Liver (tissue), 9 donors: ENCODE data around the gene CDKN1A. TPM values are rescaled to one million over a fixed set of nuclear protein-coding genes. Genes with fewer than 3 reads are reported as not detected.

ENCODE experiments used
- DNase-seq: peaks from one replicate; pipeline ENCODE4 v3.0.0-alpha.2; 2017; ENCODE audit warnings: low spot score
- H3K27ac ChIP-seq, 2 donors: one replicate each; pipeline ENCODE4 v1.7.0; 2013; ENCODE audit warnings: inconsistent platforms in 2 of 2, low read length in 2 of 2, control low read depth in 1 of 2, low read depth in 1 of 2, mild to moderate bottlenecking in 1 of 2
- H3K27me3 ChIP-seq, 4 donors: one replicate each; pipeline versions ENCODE4 v1.6.1 to v1.7.0; 2013; ENCODE audit warnings: low read length in 3 of 4, inconsistent platforms in 1 of 4, mild to moderate bottlenecking in 1 of 4, moderate library complexity in 1 of 4; ENCODE audit not compliant: control insufficient read depth in 4 of 4, insufficient read depth in 4 of 4
- H3K36me3 ChIP-seq, 4 donors: one replicate each; pipeline versions ENCODE4 v1.6.1 to v1.7.0; 2013; ENCODE audit warnings: low read length in 3 of 4, mild to moderate bottlenecking in 3 of 4, low read depth in 1 of 4, moderate library complexity in 1 of 4; ENCODE audit not compliant: control insufficient read depth in 4 of 4, insufficient read depth in 3 of 4
- H3K4me1 ChIP-seq, 4 donors: one replicate each; pipeline versions ENCODE4 v1.6.1 to v1.7.0; 2013; ENCODE audit warnings: low read length in 3 of 4, mild to moderate bottlenecking in 3 of 4, moderate library complexity in 1 of 4; ENCODE audit not compliant: control insufficient read depth in 4 of 4, insufficient read depth in 4 of 4
- H3K4me3 ChIP-seq, 3 donors: one replicate each; pipeline versions ENCODE4 v1.6.1 to v1.7.0; 2013; ENCODE audit warnings: low read length in 3 of 3, control low read depth in 1 of 3, low read depth in 1 of 3, mild to moderate bottlenecking in 1 of 3
- H3K9ac ChIP-seq, 2 donors: one replicate each; pipeline ENCODE4 v1.7.0; 2013; ENCODE audit warnings: low read length in 2 of 2, mild to moderate bottlenecking in 2 of 2, moderate library complexity in 2 of 2, control low read depth in 1 of 2, low read depth in 1 of 2
- H3K9me3 ChIP-seq, 4 donors: one replicate each; pipeline versions ENCODE4 v1.6.1 to v1.7.0; 2013; ENCODE audit warnings: low read length in 3 of 4; ENCODE audit not compliant: control insufficient read depth in 4 of 4
- ATF3 ChIP-seq: IDR thresholded peaks from 2 replicates; pipeline ENCODE4 v1.6.1; 2016; ENCODE audit warnings: antibody characterized with exemption
- CTCF ChIP-seq: fragments of 150-350 bp; IDR thresholded peaks from 2 replicates; pipeline ENCODE4 v1.5.1; 2017; ENCODE audit warnings: improper control_type of control experiment, low read depth, low read length; ENCODE audit not compliant: missing input control
- EGR1 ChIP-seq, 2 donors: IDR thresholded peaks; 2 replicates each; pipeline ENCODE4 v1.6.1; 2016 to 2018; ENCODE audit warnings: antibody characterized with exemption in 2 of 2, low read depth in 2 of 2
- FOXA1 ChIP-seq: IDR thresholded peaks from 2 replicates; pipeline ENCODE4 v1.6.1; 2016; ENCODE audit warnings: antibody characterized with exemption
- FOXA2 ChIP-seq: IDR thresholded peaks from 2 replicates; pipeline ENCODE4 v1.6.1; 2016; ENCODE audit warnings: antibody characterized with exemption
- GABPA ChIP-seq, 2 donors: IDR thresholded peaks in 1 of 2; conservative IDR thresholded peaks in 1 of 2; 2 replicates each; pipeline ENCODE4 v1.6.1; 2016; ENCODE audit warnings: antibody characterized with exemption in 2 of 2, mild to moderate bottlenecking in 1 of 2, moderate library complexity in 1 of 2
- HNF4A ChIP-seq, 2 donors: conservative IDR thresholded peaks; 2 replicates each; pipeline ENCODE4 v1.6.1; 2016; ENCODE audit warnings: antibody characterized with exemption in 2 of 2, mild to moderate bottlenecking in 2 of 2
- HNF4G ChIP-seq: IDR thresholded peaks from 2 replicates; pipeline ENCODE4 v1.6.1; 2016; ENCODE audit warnings: antibody characterized with exemption
- MAX ChIP-seq: IDR thresholded peaks from 2 replicates; pipeline ENCODE4 v1.6.1; 2016; ENCODE audit warnings: antibody characterized with exemption
- NR2F2 ChIP-seq: IDR thresholded peaks from 2 replicates; pipeline ENCODE4 v1.6.1; 2016; ENCODE audit warnings: antibody characterized with exemption
- RAD21 ChIP-seq, 2 donors: IDR thresholded peaks; 2 replicates each; pipeline ENCODE4 v1.6.1; 2016; ENCODE audit warnings: antibody characterized with exemption in 2 of 2, mild to moderate bottlenecking in 2 of 2
- REST ChIP-seq: IDR thresholded peaks from 2 replicates; pipeline ENCODE4 v1.6.1; 2016; ENCODE audit warnings: antibody characterized with exemption, mild to moderate bottlenecking
- RXRA ChIP-seq, 2 donors: IDR thresholded peaks; 2 replicates each; pipeline ENCODE4 v1.6.1; 2017 to 2018; ENCODE audit warnings: antibody characterized with exemption in 2 of 2, mild to moderate bottlenecking in 1 of 2
- SP1 ChIP-seq: IDR thresholded peaks from 2 replicates; pipeline ENCODE4 v1.6.1; 2018; ENCODE audit warnings: antibody characterized with exemption, mild to moderate bottlenecking
- TAF1 ChIP-seq: conservative IDR thresholded peaks from 2 replicates; pipeline ENCODE4 v1.6.1; 2016; ENCODE audit warnings: antibody characterized with exemption, mild to moderate bottlenecking
- YY1 ChIP-seq: IDR thresholded peaks from 2 replicates; pipeline ENCODE4 v1.6.1; 2016; ENCODE audit warnings: antibody characterized with exemption, mild to moderate bottlenecking
- WGBS: extraction: QIAGEN DNeasy Blood & Tissue Kit; methylation state at CpG from one replicate; pipeline ENCODE4 v1.1.7; 2013; 5-methylcytosine and 5-hydroxymethylcytosine counted together
- polyA plus RNA-seq, 2 donors: library from polyadenylated mRNA; stranded (reverse) in 1 of 2; unstranded in 1 of 2; fragments of 200-250 nt in 1 of 2; fragments of >200 nt in 1 of 2; fragmentation: Nextera tagmentation in 1 of 2; extraction: Ambion mirVana in 1 of 2; gene quantifications; one replicate each; pipeline versions ENCODE4 v1.2.1 to v1.2.3, GENCODE V29; 2013 to 2015
- total RNA-seq, 2 donors: library from RNA; depleted of rRNA; stranded (reverse); fragments of >200 nt; gene quantifications; one replicate each; pipeline ENCODE4 v1.2.3, GENCODE V29; 2014
- donor health status: healthy.
- donor health status: healthy.
- donor health status: healthy.
- donor health status: healthy.
- donor health status: healthy.

Gene CDKN1A
- total and polyA plus RNA-seq, 4 donors = 3.2 to 41.7 (median 20.5) TPM

GRCh38 chr6:36695414-36695813 is 16.9 kb downstream of the CDKN1A start:
- no peak overlapping the region for H3K4me3 ChIP-seq
- H3K4me1 ChIP-seq = peaks cover 0 to 2% (median 0%) of the 10 kb centered on the region in 4 donors
- 85% methylated on average over 2 of the region's 2 CpGs for WGBS
- no peaks in the 10 kb centered on the region for H3K9me3 ChIP-seq
- no peak overlapping the region for H3K9ac ChIP-seq
- no peak for DNase-seq
- no peak for TF ChIP-seq EGR1 (IDR thresholded peaks at IDR 0.05; ENCODE audit: low read depth in 2 of 2)
- no peak for TF ChIP-seq NR2F2
- no peak for TF ChIP-seq GABPA (IDR thresholded peaks at IDR 0.05 in 1 of 2, conservative IDR thresholded peaks at IDR 0.05 in 1 of 2)
- TF ChIP-seq YY1 = no peak
- TF ChIP-seq ATF3 = no peak
- no peak for TF ChIP-seq MAX
- no peak for TF ChIP-seq RXRA (IDR thresholded peaks at IDR 0.05)
- no peak for TF ChIP-seq HNF4A (conservative IDR thresholded peaks at IDR 0.05)
- no peak for TF ChIP-seq TAF1
- TF ChIP-seq SP1 = no peak
- no peak for TF ChIP-seq RAD21 (IDR thresholded peaks at IDR 0.05)
- TF ChIP-seq FOXA2 = no peak
- TF ChIP-seq HNF4G = no peak
- TF ChIP-seq REST = no peak
- TF ChIP-seq CTCF = no peak
- H3K27ac ChIP-seq = no peak overlapping the region
- H3K36me3 ChIP-seq = no peaks in the 10 kb centered on the region
- H3K27me3 ChIP-seq = peaks cover 0 to 5% (median 0%) of the 10 kb centered on the region in 4 donors

- no peak within 1 kb of the TSS for H3K4me3 ChIP-seq
- WGBS = 80% methylated on average over 7 of the region's 7 CpGs
- TF ChIP-seq TAF1 = no peak
- no peak for TF ChIP-seq YY1
- TF ChIP-seq GABPA (IDR thresholded peaks at IDR 0.05 in 1 of 2, conservative IDR thresholded peaks at IDR 0.05 in 1 of 2) = no peak
- no peak for TF ChIP-seq CTCF
- TF ChIP-seq HNF4A (conservative IDR thresholded peaks at IDR 0.05) = no peak
- TF ChIP-seq RXRA (IDR thresholded peaks at IDR 0.05) = no peak
- no peak for TF ChIP-seq MAX
- TF ChIP-seq HNF4G = no peak
- TF ChIP-seq FOXA1 = no peak
- no peak for TF ChIP-seq FOXA2
- no peaks in the 10 kb centered on the region for H3K36me3 ChIP-seq
- H3K27me3 ChIP-seq = no peaks in the 10 kb centered on the region
- H3K9ac ChIP-seq = no peak within 1 kb of the TSS
- peaks cover 0 to under 1% (median 0%) of the 10 kb centered on the region in 4 donors for H3K4me1 ChIP-seq
- H3K27ac ChIP-seq = no peak within 1 kb of the TSS
- no peaks in the 10 kb centered on the region for H3K9me3 ChIP-seq
- no peak for DNase-seq
Measured at GRCh38 chr6:36697481-36697903, 19.0 kb downstream of the CDKN1A start, which contains the start of gene RAB44. TSS of gene RAB44 (plus strand) at chr6:36697826. CDS start at chr6:36704236, 6,410 bp downstream.
